ENCODE results near the gene CCDC86. TPM values are rescaled to one million over a fixed set of nuclear protein-coding genes. Genes with fewer than 3 reads are reported as not detected.

CCDC86 gene
- total RNA-seq, 4 donors from 2014 or later, result 7.4 to 23.0 (median 8.3) TPM

DNA sequence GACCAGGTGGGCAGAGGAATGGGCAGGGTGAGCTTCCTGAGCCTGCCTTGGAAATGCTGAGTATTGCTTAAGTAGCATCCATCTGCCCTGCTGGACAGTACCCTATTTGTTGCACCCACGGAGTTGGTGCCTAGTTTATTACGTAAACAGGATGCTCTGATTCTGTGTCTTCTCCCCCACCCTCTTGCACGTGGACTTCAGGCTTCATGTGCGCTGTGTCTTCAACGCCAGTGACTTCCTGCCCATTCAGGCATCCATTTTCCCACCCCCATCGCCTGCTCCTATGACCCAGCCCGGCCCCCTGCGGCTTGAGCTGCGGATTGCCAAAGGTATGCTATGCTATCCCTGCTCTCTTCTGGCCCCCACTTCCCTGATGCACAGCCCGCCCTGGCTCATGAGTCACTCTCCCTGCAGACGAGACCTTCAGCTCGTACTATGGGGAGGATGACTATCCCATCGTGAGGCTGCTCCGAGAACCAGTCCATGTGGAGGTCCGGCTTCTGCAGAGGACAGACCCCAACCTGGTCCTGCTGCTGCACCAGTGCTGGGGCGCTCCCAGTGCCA lies 31.1 kb downstream of the CCDC86 start:
- intact Hi-C loops (cut with DNase I; ENCODE audit: low total_unique reads), result no loop called here
- H3K27me3 ChIP-seq, result no peaks in the 10 kb centered on the region
- H3K4me1 ChIP-seq, result no peaks in the 10 kb centered on the region
- no peaks in the 10 kb centered on the region for H3K9me3 ChIP-seq
- TF ChIP-seq, protein P1, sequence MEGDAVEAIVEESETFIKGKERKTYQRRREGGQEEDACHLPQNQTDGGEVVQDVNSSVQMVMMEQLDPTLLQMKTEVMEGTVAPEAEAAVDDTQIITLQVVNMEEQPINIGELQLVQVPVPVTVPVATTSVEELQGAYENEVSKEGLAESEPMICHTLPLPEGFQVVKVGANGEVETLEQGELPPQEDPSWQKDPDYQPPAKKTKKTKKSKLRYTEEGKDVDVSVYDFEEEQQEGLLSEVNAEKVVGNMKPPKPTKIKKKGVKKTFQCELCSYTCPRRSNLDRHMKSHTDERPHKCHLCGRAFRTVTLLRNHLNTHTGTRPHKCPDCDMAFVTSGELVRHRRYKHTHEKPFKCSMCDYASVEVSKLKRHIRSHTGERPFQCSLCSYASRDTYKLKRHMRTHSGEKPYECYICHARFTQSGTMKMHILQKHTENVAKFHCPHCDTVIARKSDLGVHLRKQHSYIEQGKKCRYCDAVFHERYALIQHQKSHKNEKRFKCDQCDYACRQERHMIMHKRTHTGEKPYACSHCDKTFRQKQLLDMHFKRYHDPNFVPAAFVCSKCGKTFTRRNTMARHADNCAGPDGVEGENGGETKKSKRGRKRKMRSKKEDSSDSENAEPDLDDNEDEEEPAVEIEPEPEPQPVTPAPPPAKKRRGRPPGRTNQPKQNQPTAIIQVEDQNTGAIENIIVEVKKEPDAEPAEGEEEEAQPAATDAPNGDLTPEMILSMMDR (IDR thresholded peaks at IDR 0.05), result no peak
- H3K36me3 ChIP-seq, result no peaks in the 10 kb centered on the region
- no peak overlapping the region for H3K27ac ChIP-seq
- DNase-seq, result peak in 1 of 2 donors; percentile 11
- H3K4me3 ChIP-seq, result no peak overlapping the region

DNA sequence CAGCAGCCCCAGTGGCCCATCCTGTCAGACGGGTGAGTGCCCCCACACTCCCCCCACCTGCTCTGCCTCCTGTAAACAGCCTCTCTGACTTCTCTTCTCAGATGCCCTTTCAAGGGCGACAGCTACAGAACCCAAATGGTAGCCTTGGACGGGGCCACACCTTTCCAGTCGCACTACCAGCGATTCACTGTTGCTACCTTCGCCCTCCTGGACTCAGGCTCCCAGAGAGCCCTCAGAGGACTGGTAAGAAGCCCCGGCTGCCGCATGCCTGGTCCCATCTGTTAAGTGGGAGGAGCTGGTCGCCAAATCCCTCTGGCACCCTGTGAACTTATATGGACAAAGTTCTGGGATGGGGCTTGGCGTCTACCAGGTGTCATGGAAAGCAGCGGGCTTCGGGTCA lies 31.6 kb downstream of the CCDC86 start:
- Histone ChIP-seq H3K9me3 (no peaks in the 10 kb centered on the region), H3K27me3 (no peaks in the 10 kb centered on the region), H3K4me1 (no peaks in the 10 kb centered on the region), H3K4me3 (no peak overlapping the region), H3K27ac (no peak overlapping the region), H3K36me3 (no peaks in the 10 kb centered on the region)
- TF ChIP-seq, protein P1 (IDR thresholded peaks at IDR 0.05), result no peak
- TF ChIP-seq POLR2A (IDR thresholded peaks at IDR 0.05), result no peak
- intact Hi-C loops (cut with DNase I; ENCODE audit: low total_unique reads), result no loop called here
- peak in 1 of 2 donors; percentile 9 for DNase-seq

DNA sequence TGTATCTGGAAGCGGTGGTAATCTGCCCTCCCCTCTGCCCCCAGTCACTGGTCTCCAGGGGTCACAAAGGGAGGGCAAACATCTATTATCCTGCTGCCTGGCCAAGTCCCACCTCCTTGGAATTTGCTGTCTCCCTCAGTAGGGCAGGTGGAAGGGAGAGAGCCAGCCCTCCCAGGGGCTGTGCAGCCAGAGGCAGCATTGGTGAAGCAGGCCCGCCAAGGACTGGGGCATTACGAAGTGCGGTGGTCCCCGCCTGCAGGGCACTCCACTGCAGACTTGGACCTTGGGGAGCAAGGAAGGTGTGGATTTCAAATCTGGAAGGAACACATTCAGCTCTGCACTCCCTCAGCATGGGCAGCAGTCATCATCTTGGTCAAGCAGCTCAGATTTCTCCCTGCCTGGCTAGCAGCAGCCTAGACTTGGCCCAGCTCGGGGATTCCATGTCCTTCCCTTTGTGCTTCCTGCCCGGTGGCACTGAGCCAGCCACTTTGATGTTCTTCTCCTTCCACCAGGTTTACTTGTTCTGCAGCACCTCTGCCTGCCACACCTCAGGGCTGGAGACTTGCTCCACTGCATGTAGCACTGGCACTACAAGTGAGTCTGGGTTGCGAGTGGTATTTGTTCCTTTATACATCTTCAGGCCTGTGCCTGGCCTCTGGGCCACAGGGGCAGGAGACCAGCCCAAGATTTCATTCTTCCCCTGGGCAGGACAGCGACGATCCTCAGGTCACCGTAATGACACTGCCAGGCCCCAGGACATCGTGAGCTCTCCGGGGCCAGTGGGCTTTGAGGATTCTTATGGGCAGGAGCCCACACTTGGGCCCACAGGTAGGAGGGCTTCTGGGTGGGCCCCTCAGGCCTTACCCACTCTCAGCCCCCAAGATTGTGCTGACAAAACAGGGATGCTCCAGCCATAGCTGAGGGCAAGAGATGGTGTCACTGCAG lies 32.8 kb downstream of the CCDC86 start:
- no peak for TF ChIP-seq POLR2A (IDR thresholded peaks at IDR 0.05)
- TF ChIP-seq, protein P1 (IDR thresholded peaks at IDR 0.05), result no peak
- H3K4me1 ChIP-seq, result no peaks in the 10 kb centered on the region
- H3K36me3 ChIP-seq, result no peaks in the 10 kb centered on the region
- no peaks in the 10 kb centered on the region for H3K9me3 ChIP-seq
- DNase-seq, result peak in 1 of 2 donors; percentile 18
- no peak overlapping the region for H3K4me3 ChIP-seq
- intact Hi-C loops (cut with DNase I; ENCODE audit: low total_unique reads), result no loop called here
- no peak overlapping the region for H3K27ac ChIP-seq
- no peaks in the 10 kb centered on the region for H3K27me3 ChIP-seq

GRCh38 chr11:60875366-60876167 lies 33.7 kb downstream of the CCDC86 start:
- Histone ChIP-seq H3K36me3 (no peaks in the 10 kb centered on the region), H3K27ac (no peak overlapping the region), H3K27me3 (no peaks in the 10 kb centered on the region), H3K9me3 (no peaks in the 10 kb centered on the region), H3K4me3 (no peak overlapping the region), H3K4me1 (no peaks in the 10 kb centered on the region)
- TF ChIP-seq, protein P1 (IDR thresholded peaks at IDR 0.05), result no peak
- no peak for TF ChIP-seq POLR2A (IDR thresholded peaks at IDR 0.05)
- intact Hi-C loops (cut with DNase I; ENCODE audit: low total_unique reads), result no loop called here
- peak in 1 of 2 donors; percentile 4 for DNase-seq

Data from uterus (tissue), 4 donors.